NCI-H1436 treated with DMSO at 0.1 percent for 48 hours (cell line): ENCODE data around the gene OR56A1.

Experiments used
- DNase-seq: peaks from one replicate; lab custom pipeline; 2025; lab: John Stamatoyannopoulos, UW

OR56A1 gene

DNA sequence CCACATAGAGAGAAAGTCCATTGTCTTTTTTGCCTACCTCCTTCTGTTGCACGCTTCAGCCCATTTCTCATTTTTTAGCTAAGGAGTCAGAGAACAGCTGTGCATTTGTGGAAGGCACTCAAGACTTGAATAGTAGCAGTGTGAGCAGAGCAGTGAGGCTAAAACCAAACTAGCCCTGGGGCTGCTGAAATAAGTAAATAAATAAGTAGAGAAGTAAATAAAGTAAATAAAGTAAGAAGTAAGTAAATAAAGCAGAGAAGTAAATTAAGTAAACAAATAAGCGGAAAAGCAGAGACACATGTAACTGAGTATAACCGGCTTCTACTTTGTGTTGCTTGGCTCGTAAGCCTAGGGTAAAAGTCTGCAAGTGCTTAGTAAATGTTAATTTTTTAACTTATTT lies 41.4 kb downstream of the OR56A1 start:
- DNase-seq = no peak

DNA sequence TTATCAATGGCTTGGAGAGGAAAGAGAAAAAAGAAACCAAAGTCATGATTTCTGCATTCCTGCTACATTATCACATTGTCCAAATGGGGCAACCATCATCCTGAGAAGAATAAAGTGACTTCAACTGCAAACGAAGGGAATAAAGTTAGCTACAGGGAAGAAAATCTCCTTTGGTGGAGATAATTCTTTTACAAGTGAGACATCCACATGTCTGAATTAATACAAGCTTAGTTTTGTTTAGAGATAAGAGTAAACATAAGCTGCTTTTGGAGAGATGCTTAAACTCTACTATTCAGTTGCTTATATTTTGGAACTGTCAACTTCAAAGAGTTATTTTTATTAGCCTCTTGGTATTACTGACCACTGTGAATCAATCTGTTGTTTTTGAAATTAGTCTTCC lies 43.7 kb downstream of the OR56A1 start, which contains the start of gene OR52L1:
Gene OR52L1 (minus strand): TSS at position 101 of the 400 bp plus-strand sequence. CDS start 55 bp downstream, at position 46.
- DNase-seq = no peak

DNA sequence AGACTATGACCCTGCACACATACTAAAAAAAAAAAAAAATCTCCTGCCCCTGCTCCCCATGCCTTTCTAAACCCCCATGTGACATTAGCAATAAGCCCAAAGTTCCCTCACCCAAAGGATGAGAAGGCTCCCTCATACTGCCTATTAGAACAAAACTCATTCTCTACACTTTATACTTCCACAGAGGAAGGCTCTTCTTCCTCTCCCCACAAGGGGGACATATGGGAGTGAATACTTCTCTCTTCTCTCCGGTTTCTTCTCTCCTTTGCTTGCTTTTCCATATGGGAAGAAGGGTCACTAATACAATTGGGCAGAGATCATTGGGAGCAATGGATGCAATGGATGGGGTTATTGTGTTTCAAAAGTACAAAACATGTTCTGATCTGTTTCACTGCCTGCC lies 47.1 kb downstream of the OR56A1 start:
- DNase-seq = no peak

DNA sequence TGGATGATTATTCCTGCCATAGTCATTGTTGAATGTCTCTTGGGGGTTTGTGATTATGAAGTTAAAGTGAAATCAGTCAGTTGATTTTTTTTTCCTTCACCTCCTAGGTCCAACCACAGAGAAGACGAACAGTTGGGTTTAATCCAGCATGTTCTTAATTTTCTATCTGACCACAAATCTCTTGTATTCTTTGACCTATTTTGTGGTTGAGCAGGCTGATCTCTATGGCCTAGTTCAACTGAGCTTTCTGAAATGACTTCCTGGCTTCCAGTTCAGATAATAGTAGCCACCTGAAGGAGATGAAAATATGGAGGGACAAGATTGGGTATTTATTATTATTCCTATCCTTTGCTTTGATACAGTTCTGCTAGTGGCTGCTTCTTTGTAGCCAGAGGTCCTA lies 57.0 kb downstream of the OR56A1 start:
- DNase-seq = no peak
